Measurements from ENCODE around the gene HTT. TPM values are rescaled to one million over a fixed set of nuclear protein-coding genes. Genes with fewer than 3 reads are reported as not detected.

Gene HTT
- total and polyA plus RNA-seq, 10 of the 15 experiments (the other 5 are each of a cell fraction or from before 2014, with no cell fraction given), result 3.3 to 113 (median 43.3) TPM

DNA sequence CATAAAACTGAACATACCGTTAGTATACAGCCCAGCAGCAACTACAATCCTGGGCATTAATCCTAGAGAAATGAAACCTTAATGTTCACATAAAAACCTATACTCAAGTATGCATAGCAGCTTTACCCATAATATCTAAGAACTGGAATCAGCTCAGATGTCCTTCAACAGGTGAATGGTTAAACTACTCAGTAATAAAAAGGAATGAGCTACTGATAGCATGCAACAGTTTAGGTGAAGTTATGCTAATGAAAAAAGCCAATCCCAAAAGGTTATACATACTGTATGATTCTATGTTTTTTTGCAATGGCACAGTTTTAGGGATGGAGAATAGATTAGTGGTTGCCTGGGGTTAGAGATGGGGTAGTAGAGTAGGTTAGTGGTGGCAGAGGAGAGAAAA is 9.3 kb downstream of the HTT start:
- H4K20me1 ChIP-seq (ENCODE audit: control insufficient read depth, insufficient read depth), result no peaks in the 10 kb centered on the region

More for the DNA sequence above, 9.3 kb downstream of the HTT start:
- ATAC-seq, result no peak
- Histone ChIP-seq H3K27ac (ENCODE audit: control insufficient read depth, insufficient read depth) (peak overlapping the region; percentile 70), H3K4me1 (ENCODE audit: control insufficient read depth, insufficient read depth, low read length) (peaks cover 52% of the 10 kb centered on the region), H3K27me3 (replicated peaks in 1 of 2; ENCODE audit: control insufficient read depth in 2 of 2, insufficient read depth in 2 of 2, low read length in 1 of 2) (no peaks in the 10 kb centered on the region), H3K4me2 (ENCODE audit: control insufficient read depth, insufficient read depth) (peak overlapping the region; percentile 56), H3K9ac (ENCODE audit: control insufficient read depth, insufficient read depth, low read length) (no peak overlapping the region), H3K36me3 (ENCODE audit: control insufficient read depth in 2 of 2, insufficient read depth in 2 of 2, low read length in 1 of 2) (peaks cover 3 to 20% of the 10 kb centered on the region in 2 experiments), H3K9me3 (replicated peaks; ENCODE audit: control insufficient read depth, insufficient read depth, low read length) (no peaks in the 10 kb centered on the region), H3K4me3 (no peak overlapping the region), H2AFZ (ENCODE audit: control insufficient read depth, low read depth, low read length) (no peak overlapping the region), H3K79me2 (ENCODE audit: control insufficient read depth, insufficient read depth, low read length) (peaks cover 94% of the 10 kb centered on the region)
- ChIA-PET RAD21 (ENCODE audit: unreplicated experiment) (interaction anchor here (1.5 to 2.3 kb wide), 2 partner anchors 36 to 41 kb away, joined by 4 to 8 read pairs; no protein-coding TSS in a partner anchor), CTCF (interaction anchor here (1.4 to 1.9 kb wide), 3 partner anchors 23 to 135 kb away, joined by 3 to 8 read pairs (median 5); no protein-coding TSS in a partner anchor), SMC1A (ENCODE audit: uncharacterized antibody, unreplicated experiment) (interaction anchor here (0.6 to 0.9 kb wide), 3 partner anchors 15 to 27 kb away, joined by 3 to 5 read pairs (median 3); no protein-coding TSS in a partner anchor), POLR2A (interaction anchor here (0.7 to 2.0 kb wide), 3 partner anchors 9 to 42 kb away, joined by 3 to 7 read pairs (median 7); partner anchors contain the start of genes HTT and HTT-AS)
- in situ Hi-C loops (cut with MboI), result loop anchor here (5.0 kb wide), 1 partner anchor 36 kb away; no protein-coding TSS in a partner anchor
- TF ChIP-seq IKZF2 (IDR thresholded peaks at IDR 0.05) (no peak), RUNX3 (IDR thresholded peaks at IDR 0.05; ENCODE audit: low read length) (no peak), ETV6 (conservative IDR thresholded peaks at IDR 0.05 in 1 of 2, IDR thresholded peaks at IDR 0.05 in 1 of 2; ENCODE audit: borderline replicate concordance in 1 of 2, low read depth in 1 of 2) (no peak), IRF3 (IDR thresholded peaks at IDR 0.05) (no peak), SREBF1 (IDR thresholded peaks at IDR 0.05; ENCODE audit: low read length) (no peak), STAT3 (IDR thresholded peaks at IDR 0.05; ENCODE audit: low read depth, low read length) (no peak), STAT1 (conservative IDR thresholded peaks at IDR 0.05) (no peak), ATF7 (IDR thresholded peaks at IDR 0.05; ENCODE audit: low read depth) (no peak), SREBF2 (IDR thresholded peaks at IDR 0.05; ENCODE audit: low read length) (no peak), RBBP5 (conservative IDR thresholded peaks at IDR 0.05) (no peak)
- TF ChIP-seq, protein P1, sequence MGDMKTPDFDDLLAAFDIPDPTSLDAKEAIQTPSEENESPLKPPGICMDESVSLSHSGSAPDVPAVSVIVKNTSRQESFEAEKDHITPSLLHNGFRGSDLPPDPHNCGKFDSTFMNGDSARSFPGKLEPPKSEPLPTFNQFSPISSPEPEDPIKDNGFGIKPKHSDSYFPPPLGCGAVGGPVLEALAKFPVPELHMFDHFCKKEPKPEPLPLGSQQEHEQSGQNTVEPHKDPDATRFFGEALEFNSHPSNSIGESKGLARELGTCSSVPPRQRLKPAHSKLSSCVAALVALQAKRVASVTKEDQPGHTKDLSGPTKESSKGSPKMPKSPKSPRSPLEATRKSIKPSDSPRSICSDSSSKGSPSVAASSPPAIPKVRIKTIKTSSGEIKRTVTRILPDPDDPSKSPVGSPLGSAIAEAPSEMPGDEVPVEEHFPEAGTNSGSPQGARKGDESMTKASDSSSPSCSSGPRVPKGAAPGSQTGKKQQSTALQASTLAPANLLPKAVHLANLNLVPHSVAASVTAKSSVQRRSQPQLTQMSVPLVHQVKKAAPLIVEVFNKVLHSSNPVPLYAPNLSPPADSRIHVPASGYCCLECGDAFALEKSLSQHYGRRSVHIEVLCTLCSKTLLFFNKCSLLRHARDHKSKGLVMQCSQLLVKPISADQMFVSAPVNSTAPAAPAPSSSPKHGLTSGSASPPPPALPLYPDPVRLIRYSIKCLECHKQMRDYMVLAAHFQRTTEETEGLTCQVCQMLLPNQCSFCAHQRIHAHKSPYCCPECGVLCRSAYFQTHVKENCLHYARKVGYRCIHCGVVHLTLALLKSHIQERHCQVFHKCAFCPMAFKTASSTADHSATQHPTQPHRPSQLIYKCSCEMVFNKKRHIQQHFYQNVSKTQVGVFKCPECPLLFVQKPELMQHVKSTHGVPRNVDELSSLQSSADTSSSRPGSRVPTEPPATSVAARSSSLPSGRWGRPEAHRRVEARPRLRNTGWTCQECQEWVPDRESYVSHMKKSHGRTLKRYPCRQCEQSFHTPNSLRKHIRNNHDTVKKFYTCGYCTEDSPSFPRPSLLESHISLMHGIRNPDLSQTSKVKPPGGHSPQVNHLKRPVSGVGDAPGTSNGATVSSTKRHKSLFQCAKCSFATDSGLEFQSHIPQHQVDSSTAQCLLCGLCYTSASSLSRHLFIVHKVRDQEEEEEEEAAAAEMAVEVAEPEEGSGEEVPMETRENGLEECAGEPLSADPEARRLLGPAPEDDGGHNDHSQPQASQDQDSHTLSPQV (IDR thresholded peaks at IDR 0.05), result no peak
- TF ChIP-seq, protein P2, sequence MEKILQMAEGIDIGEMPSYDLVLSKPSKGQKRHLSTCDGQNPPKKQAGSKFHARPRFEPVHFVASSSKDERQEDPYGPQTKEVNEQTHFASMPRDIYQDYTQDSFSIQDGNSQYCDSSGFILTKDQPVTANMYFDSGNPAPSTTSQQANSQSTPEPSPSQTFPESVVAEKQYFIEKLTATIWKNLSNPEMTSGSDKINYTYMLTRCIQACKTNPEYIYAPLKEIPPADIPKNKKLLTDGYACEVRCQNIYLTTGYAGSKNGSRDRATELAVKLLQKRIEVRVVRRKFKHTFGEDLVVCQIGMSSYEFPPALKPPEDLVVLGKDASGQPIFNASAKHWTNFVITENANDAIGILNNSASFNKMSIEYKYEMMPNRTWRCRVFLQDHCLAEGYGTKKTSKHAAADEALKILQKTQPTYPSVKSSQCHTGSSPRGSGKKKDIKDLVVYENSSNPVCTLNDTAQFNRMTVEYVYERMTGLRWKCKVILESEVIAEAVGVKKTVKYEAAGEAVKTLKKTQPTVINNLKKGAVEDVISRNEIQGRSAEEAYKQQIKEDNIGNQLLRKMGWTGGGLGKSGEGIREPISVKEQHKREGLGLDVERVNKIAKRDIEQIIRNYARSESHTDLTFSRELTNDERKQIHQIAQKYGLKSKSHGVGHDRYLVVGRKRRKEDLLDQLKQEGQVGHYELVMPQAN (conservative IDR thresholded peaks at IDR 0.05), result no peak
- WGBS (ENCODE audit: insufficient coverage, insufficient replicate concordance, low lambda C conversion rate, missing lambda C conversion rate), result 36% methylated on average over 1 of the region's 1 CpG
- intact Hi-C loops (cut with micrococcal nuclease; ENCODE audit: unreplicated experiment), result no loop called here
- BruUV-seq (replicated peaks), result no TSS peak
- DNase-seq (ENCODE audit: low read depth, low spot score), result no peak
- no peak for FAIRE-seq

Measured in GM12878 (cell line).